ENCODE measurements around the gene NINJ2. TPM values are rescaled to one million over a fixed set of nuclear protein-coding genes. Genes with fewer than 3 reads are reported as not detected.

Gene NINJ2
- total RNA-seq, 2 experiments from 2014 or later: 1.1 to 3.4 TPM

DNA sequence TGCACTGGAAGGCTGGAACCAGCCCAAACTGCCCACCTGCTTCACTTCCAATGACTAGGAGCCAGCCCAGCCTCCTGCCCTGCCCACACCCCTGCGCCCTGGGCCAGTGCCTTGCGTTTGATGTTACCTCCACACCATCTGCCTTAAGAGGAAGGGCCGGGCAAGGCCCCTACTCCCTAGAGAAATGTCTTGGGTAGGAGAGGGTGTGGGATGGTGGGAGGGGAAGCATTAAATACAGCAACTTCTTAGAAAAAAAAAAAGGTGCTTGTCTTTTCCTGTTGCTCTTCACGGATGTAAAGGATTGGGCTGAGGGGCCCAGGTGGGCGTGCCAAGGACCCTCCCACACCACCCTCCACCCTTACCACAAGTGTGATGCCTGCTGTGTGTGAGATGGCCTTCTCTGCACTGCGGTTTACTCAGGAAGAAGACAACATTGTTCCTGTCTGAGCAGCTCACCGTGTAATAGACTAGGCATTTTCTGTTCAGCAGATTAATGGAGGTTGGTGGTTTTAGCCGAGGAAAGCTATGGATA is 99.9 kb downstream of the NINJ2 start:
- Histone ChIP-seq H3K4me3 (ENCODE audit: low read length) (peak overlapping the region; percentile 47), H3K27me3 (ENCODE audit: control insufficient read depth in 1 of 2, insufficient read depth in 2 of 2, low read length in 2 of 2) (no peaks in the 10 kb centered on the region), H3K27ac (ENCODE audit: low read depth in 1 of 2, low read length in 2 of 2) (peak overlapping the region; percentile 71 to 81), H3K4me1 (ENCODE audit: insufficient read depth, low read length) (peaks cover 93% of the 10 kb centered on the region), H3K36me3 (ENCODE audit: insufficient read depth, low read length) (peaks cover 9% of the 10 kb centered on the region), H3K9me3 (ENCODE audit: control insufficient read depth in 1 of 2, insufficient read depth in 1 of 2, low read length in 2 of 2) (peaks cover 0 to 5% of the 10 kb centered on the region in 2 experiments)
- H3K27me3 Mint-ChIP-seq: no peaks in the 10 kb centered on the region
- ChIA-PET POLR2A (interaction anchor here (0.6 to 2.1 kb wide), 10 partner anchors 10 to 428 kb away, joined by 3 to 12 read pairs (median 4); partner anchors contain the start of genes CCDC77 and RAD52), CTCF (interaction anchor here (1.0 to 1.6 kb wide), 3 partner anchors 13 to 111 kb away, joined by 3 to 7 read pairs (median 4); no protein-coding TSS in a partner anchor)
- H3K4me3 Mint-ChIP-seq: peak overlapping the region; percentile 84
- peaks cover 92% of the 10 kb centered on the region for H3K4me1 Mint-ChIP-seq (ENCODE audit: low read depth)
- TF ChIP-seq, protein P1, sequence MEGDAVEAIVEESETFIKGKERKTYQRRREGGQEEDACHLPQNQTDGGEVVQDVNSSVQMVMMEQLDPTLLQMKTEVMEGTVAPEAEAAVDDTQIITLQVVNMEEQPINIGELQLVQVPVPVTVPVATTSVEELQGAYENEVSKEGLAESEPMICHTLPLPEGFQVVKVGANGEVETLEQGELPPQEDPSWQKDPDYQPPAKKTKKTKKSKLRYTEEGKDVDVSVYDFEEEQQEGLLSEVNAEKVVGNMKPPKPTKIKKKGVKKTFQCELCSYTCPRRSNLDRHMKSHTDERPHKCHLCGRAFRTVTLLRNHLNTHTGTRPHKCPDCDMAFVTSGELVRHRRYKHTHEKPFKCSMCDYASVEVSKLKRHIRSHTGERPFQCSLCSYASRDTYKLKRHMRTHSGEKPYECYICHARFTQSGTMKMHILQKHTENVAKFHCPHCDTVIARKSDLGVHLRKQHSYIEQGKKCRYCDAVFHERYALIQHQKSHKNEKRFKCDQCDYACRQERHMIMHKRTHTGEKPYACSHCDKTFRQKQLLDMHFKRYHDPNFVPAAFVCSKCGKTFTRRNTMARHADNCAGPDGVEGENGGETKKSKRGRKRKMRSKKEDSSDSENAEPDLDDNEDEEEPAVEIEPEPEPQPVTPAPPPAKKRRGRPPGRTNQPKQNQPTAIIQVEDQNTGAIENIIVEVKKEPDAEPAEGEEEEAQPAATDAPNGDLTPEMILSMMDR (IDR thresholded peaks at IDR 0.05): no peak
- DNase-seq: peak; percentile 22 to 92 (median 71)
- no peaks in the 10 kb centered on the region for H3K9me3 Mint-ChIP-seq
- H3K27ac Mint-ChIP-seq: peak overlapping the region; percentile 97
- intact Hi-C loops (cut with DNase I, micrococcal nuclease): loop anchor here in 1 of 2 experiments (5.0 kb wide), 1 partner anchor 529 kb away; no protein-coding TSS in a partner anchor
- peak; percentile 91 for ATAC-seq (ENCODE audit: poor library complexity)
- H3K36me3 Mint-ChIP-seq (ENCODE audit: low read depth): peaks cover 14% of the 10 kb centered on the region

DNA sequence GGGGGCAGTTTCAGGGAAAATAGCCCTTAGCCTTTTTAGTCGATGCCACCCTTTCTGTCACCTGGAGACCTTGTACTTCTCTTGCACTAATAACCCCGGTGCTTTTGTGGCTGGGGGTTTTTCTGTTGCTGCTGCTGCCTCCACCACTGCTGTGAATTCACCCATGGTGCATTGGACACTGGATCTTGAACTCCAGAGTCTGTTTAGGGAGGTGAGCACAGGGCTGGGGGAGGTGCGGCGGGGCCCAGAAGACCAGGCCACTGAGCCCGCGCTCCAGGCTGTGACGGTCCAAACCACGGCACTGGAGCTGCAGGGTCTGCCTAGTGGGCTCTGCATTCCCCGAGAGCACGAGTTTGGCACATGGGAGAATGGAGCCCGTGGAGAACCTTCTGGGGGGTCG is 100.6 kb downstream of the NINJ2 start:
- Mint-ChIP-seq H3K4me3 (peak overlapping the region; percentile 84), H3K36me3 (ENCODE audit: low read depth) (peaks cover 18% of the 10 kb centered on the region), H3K27ac (peak overlapping the region; percentile 97), H3K27me3 (no peaks in the 10 kb centered on the region), H3K9me3 (no peaks in the 10 kb centered on the region), H3K4me1 (ENCODE audit: low read depth) (peaks cover 90% of the 10 kb centered on the region)
- ATAC-seq (ENCODE audit: poor library complexity) (no peak), DNase-seq (peak in 2 of 14 experiments; percentile 47 to 54)
- Histone ChIP-seq H3K27me3 (ENCODE audit: control insufficient read depth in 1 of 2, insufficient read depth in 2 of 2, low read length in 2 of 2) (no peaks in the 10 kb centered on the region), H3K36me3 (ENCODE audit: insufficient read depth, low read length) (peaks cover 12% of the 10 kb centered on the region), H3K27ac (ENCODE audit: low read depth in 1 of 2, low read length in 2 of 2) (peak overlapping the region; percentile 71 to 81), H3K4me1 (ENCODE audit: insufficient read depth, low read length) (peaks cover 96% of the 10 kb centered on the region), H3K4me3 (ENCODE audit: low read length) (peak overlapping the region; percentile 47), H3K9me3 (ENCODE audit: control insufficient read depth in 1 of 2, insufficient read depth in 1 of 2, low read length in 2 of 2) (peaks cover 0 to 5% of the 10 kb centered on the region in 2 experiments)
- intact Hi-C loops (cut with DNase I, micrococcal nuclease): loop anchor here in 1 of 2 experiments (5.0 kb wide), 1 partner anchor 530 kb away; no protein-coding TSS in a partner anchor
- POLR2A ChIA-PET: interaction anchor here (1.1 to 1.6 kb wide), 3 partner anchors 189 to 428 kb away, joined by 3 to 7 read pairs (median 6); no protein-coding TSS in a partner anchor
- TF ChIP-seq, protein P1 (IDR thresholded peaks at IDR 0.05): no peak
- CTCF ChIA-PET: interaction anchor here (1.6 kb wide), 1 partner anchor 13 kb away, joined by 3 read pairs; no protein-coding TSS in a partner anchor

DNA sequence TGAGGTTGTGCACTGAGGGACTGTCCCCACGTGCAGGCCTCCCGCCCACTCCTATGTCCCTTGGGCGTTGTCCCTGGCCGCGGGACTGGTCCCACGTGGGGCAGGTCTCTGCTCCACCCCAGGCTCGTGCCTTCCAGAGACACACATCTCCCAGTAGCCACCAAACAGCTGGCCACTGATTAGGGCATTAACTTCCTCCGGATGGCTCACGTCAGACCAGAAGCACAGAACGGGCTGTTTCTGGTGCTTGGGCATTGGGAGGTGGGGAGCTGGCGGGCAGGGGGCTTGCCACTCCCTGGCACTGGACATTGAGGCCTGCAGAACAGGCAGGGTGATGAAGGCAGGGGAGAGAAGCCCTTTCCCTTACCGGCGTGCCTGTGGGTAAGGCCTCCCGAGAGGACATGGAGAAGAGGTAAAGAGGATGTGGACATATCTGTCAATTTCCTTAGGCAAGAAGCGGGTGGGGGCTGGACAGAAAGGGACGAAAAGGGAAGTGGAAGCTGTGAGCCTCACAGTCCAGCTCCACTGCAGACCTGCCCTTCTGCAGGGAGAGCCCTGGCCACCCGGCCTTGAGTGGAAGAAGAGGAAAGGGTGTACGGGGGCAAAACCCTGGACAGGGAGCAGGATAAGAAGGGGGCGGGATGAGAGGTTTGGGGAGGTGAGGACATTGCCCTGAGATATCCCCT is 101.2 kb downstream of the NINJ2 start:
- Mint-ChIP-seq H3K9me3 (no peaks in the 10 kb centered on the region), H3K4me1 (ENCODE audit: low read depth) (peaks cover 88% of the 10 kb centered on the region), H3K4me3 (peak overlapping the region; percentile 62), H3K27me3 (no peaks in the 10 kb centered on the region), H3K27ac (peak overlapping the region; percentile 97), H3K36me3 (ENCODE audit: low read depth) (peaks cover 19% of the 10 kb centered on the region)
- ChIA-PET CTCF (interaction anchor here (1.0 to 1.6 kb wide), 2 partner anchors 14 to 252 kb away, joined by 3 read pairs; no protein-coding TSS in a partner anchor), POLR2A (interaction anchor here (1.1 kb wide), 1 partner anchor 190 kb away, joined by 3 read pairs; no protein-coding TSS in a partner anchor)
- H3K9me3 ChIP-seq (ENCODE audit: control insufficient read depth in 1 of 2, insufficient read depth in 1 of 2, low read length in 2 of 2): peaks cover 0 to 5% of the 10 kb centered on the region in 2 experiments
- DNase-seq: peak in 2 of 14 experiments; percentile 51 to 53
- no peak overlapping the region for H3K4me3 ChIP-seq (ENCODE audit: low read length)
- H3K4me1 ChIP-seq (ENCODE audit: insufficient read depth, low read length): peaks cover 96% of the 10 kb centered on the region
- no peaks in the 10 kb centered on the region for H3K27me3 ChIP-seq (ENCODE audit: control insufficient read depth in 1 of 2, insufficient read depth in 2 of 2, low read length in 2 of 2)
- peaks cover 16% of the 10 kb centered on the region for H3K36me3 ChIP-seq (ENCODE audit: insufficient read depth, low read length)
- TF ChIP-seq, protein P1 (IDR thresholded peaks at IDR 0.05): no peak
- intact Hi-C loops (cut with DNase I, micrococcal nuclease): loop anchor here in 1 of 2 experiments (5.0 kb wide), 1 partner anchor 530 kb away; no protein-coding TSS in a partner anchor
- H3K27ac ChIP-seq (ENCODE audit: low read depth in 1 of 2, low read length in 2 of 2): peak overlapping the region; percentile 71 to 81
- ATAC-seq (ENCODE audit: poor library complexity): no peak

Data from CD4-positive, alpha-beta T cell (primary cell).